Activated CD8-positive, alpha-beta memory T cell treated with anti-CD3 and anti-CD28 coated beads, Interleukin-2, amount 10 ng/mL, durations not matched to agents 7 days and 5 days (primary cell): ENCODE results near the gene CCDC51. TPM values are rescaled to one million over a fixed set of nuclear protein-coding genes. Genes with fewer than 3 reads are reported as not detected.
A peak's percentile ranks its signal among the peaks of the same experiment; 100 is the strongest.

Experiments
- ATAC-seq: fragments of 150-1000 bp; cut with Tn5 transposase; one replicate; pipeline ENCODE4 v1.10.0; 2021; ENCODE audit warnings: moderate library complexity
- CTCF ChIA-PET: fragments of 350-600 bp; sonication (Branson Sonifier 250); formaldehyde crosslinking; loops from one replicate; lab custom pipeline; 2021; ENCODE audit warnings: antibody characterized with exemption; lab: Charles Lee
- DNase-seq: peaks from one replicate; pipeline ENCODE4 v3.0.0-alpha.2; 2020
- H3K27ac Mint-ChIP-seq: one replicate; pipeline ENCODE4 v1.8.0; 2021; ENCODE audit warnings: mild to moderate bottlenecking, mixed read lengths
- H3K27me3 Mint-ChIP-seq: one replicate; pipeline ENCODE4 v1.8.0; 2021; ENCODE audit warnings: mixed read lengths
- H3K36me3 Mint-ChIP-seq: one replicate; pipeline ENCODE4 v1.8.0; 2021; ENCODE audit warnings: mild to moderate bottlenecking, mixed read lengths
- H3K4me1 Mint-ChIP-seq: one replicate; pipeline ENCODE4 v1.8.0; 2021; ENCODE audit warnings: mixed read lengths
- H3K4me3 Mint-ChIP-seq: one replicate; pipeline ENCODE4 v1.8.0; 2021; ENCODE audit warnings: mild to moderate bottlenecking, moderate library complexity, mixed read lengths
- H3K9me3 Mint-ChIP-seq: one replicate; pipeline ENCODE4 v1.8.0; 2022; ENCODE audit warnings: low read depth, mixed read lengths
- total RNA-seq, 2 experiments: library from RNA; stranded (reverse); gene quantifications; one replicate each; pipeline ENCODE4 v1.2.3, GENCODE V29; 2021

The CCDC51 gene
- total RNA-seq, 2 experiments from 2014 or later: 18.4 to 21.9 TPM

- Mint-ChIP-seq H3K9me3 (no peaks in the 10 kb centered on the region), H3K4me1 (no peaks in the 10 kb centered on the region), H3K27me3 (no peaks in the 10 kb centered on the region), H3K27ac (no peak overlapping the region), H3K36me3 (no peaks in the 10 kb centered on the region), H3K4me3 (no peak overlapping the region)
- CTCF ChIA-PET: interaction anchor here (1.6 to 4.1 kb wide), 2 partner anchors 11 to 23 kb away, joined by 12 to 25 read pairs; no protein-coding TSS in a partner anchor
- DNase-seq (no peak), ATAC-seq (no peak)
These were observed 27.4 kb downstream of the CCDC51 start for GRCh38 chr3:48412375-48413001.

DNA sequence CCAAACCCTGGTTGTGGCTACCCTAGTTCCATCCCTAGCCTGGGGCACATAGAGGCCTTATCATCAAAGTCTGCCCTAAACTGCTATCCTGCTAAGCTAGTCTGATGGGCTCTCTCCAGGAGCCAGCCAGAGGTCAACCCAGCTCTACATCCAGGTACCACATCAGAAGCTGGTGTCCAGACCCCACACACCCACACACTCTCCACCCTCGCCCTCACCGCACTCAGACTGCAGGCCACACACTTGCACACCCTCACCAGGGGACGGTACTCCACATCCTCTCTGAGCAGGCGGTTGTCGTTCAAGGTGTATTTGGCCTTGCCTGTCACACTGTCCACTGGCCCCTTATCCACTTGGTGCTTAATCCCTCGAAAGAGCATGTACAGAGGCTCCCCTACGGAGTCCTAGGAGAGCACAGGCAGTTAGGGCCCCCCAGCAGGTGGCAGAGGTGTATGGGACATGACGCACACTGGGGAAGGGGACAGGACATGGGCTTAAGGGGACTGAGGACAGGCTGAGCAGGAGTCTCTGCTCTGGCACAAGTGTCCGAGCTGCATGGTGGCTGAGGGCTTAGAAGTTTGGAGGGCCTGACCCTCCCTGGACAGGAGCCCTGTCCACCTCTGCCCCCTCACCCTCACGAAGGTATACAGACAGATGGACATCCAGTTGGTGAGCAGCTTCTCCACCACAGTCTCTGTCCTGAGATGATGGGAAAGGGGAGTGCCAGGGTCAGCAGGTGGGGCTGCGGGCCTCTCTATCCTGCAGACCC is 28.1 kb downstream of the CCDC51 start:
- CTCF ChIA-PET: interaction anchor here (1.6 to 4.1 kb wide), 2 partner anchors 11 to 24 kb away, joined by 12 to 25 read pairs; no protein-coding TSS in a partner anchor
- Mint-ChIP-seq H3K4me1 (no peaks in the 10 kb centered on the region), H3K9me3 (no peaks in the 10 kb centered on the region), H3K4me3 (no peak overlapping the region), H3K27me3 (no peaks in the 10 kb centered on the region), H3K36me3 (no peaks in the 10 kb centered on the region), H3K27ac (no peak overlapping the region)
- DNase-seq: no peak
- no peak for ATAC-seq

DNA sequence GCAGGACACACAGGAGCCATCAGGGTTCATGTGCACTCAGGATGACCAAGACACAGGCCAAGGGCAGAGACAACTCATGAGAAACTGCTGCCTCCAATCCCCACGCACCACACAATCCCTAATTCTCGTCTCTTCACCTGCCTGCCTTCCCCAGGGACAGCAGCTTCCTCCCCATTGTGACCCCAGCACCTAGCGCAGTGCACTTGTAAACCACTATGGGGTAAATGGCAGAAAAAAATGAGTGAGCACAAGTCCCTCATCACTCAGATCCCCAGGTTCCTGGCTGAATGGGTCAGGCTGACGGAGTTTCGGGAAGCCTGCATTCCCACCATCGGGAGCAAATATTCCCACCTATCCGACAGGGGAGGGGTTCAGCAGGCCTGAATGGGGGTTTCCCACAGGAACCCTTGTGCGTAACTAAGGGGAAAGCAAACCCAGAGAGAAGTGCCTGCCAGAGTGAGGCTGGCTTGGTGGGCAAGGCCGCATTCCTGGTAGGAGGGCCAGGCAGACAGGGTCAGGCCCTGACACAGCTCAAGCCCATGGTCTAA is 28.8 kb downstream of the CCDC51 start:
- Mint-ChIP-seq H3K36me3 (no peaks in the 10 kb centered on the region), H3K4me1 (no peaks in the 10 kb centered on the region), H3K9me3 (no peaks in the 10 kb centered on the region), H3K27me3 (no peaks in the 10 kb centered on the region), H3K4me3 (no peak overlapping the region), H3K27ac (no peak overlapping the region)
- ATAC-seq (no peak), DNase-seq (no peak)
- CTCF ChIA-PET: interaction anchor here (1.6 to 4.1 kb wide), 2 partner anchors 10 to 25 kb away, joined by 12 to 25 read pairs; no protein-coding TSS in a partner anchor

- Mint-ChIP-seq H3K4me1 (no peaks in the 10 kb centered on the region), H3K4me3 (no peak overlapping the region), H3K27ac (no peak overlapping the region), H3K36me3 (no peaks in the 10 kb centered on the region), H3K27me3 (no peaks in the 10 kb centered on the region), H3K9me3 (no peaks in the 10 kb centered on the region)
- CTCF ChIA-PET: interaction anchor here (4.1 kb wide), 1 partner anchor 26 kb away, joined by 25 read pairs; no protein-coding TSS in a partner anchor
- DNase-seq (no peak), ATAC-seq (no peak)
These were observed 29.5 kb downstream of the CCDC51 start for GRCh38 chr3:48410205-48411040.

- H3K27me3 Mint-ChIP-seq: no peaks in the 10 kb centered on the region
- DNase-seq (no peak), ATAC-seq (no peak)
- CTCF ChIA-PET: interaction anchor here (2.1 to 4.1 kb wide), 2 partner anchors 26 kb away, joined by 25 read pairs; no protein-coding TSS in a partner anchor
- no peaks in the 10 kb centered on the region for H3K9me3 Mint-ChIP-seq
- H3K27ac Mint-ChIP-seq: no peak overlapping the region
- H3K4me3 Mint-ChIP-seq: no peak overlapping the region
- H3K4me1 Mint-ChIP-seq: no peaks in the 10 kb centered on the region
- H3K36me3 Mint-ChIP-seq: no peaks in the 10 kb centered on the region
These were observed 30.4 kb downstream of the CCDC51 start for GRCh38 chr3:48409291-48410201.

GRCh38 chr3:48408823-48409281 is 31.1 kb downstream of the CCDC51 start:
- CTCF ChIA-PET: interaction anchor here (1.4 to 2.1 kb wide), 3 partner anchors 10 to 32 kb away, joined by 3 to 25 read pairs (median 3); no protein-coding TSS in a partner anchor
- Mint-ChIP-seq H3K36me3 (no peaks in the 10 kb centered on the region), H3K9me3 (no peaks in the 10 kb centered on the region), H3K27me3 (no peaks in the 10 kb centered on the region), H3K27ac (no peak overlapping the region), H3K4me3 (no peak overlapping the region), H3K4me1 (no peaks in the 10 kb centered on the region)
- ATAC-seq: no peak
- peak; percentile 40 for DNase-seq

- Mint-ChIP-seq H3K4me3 (no peak overlapping the region), H3K27ac (no peak overlapping the region), H3K4me1 (no peaks in the 10 kb centered on the region), H3K36me3 (no peaks in the 10 kb centered on the region), H3K27me3 (no peaks in the 10 kb centered on the region), H3K9me3 (no peaks in the 10 kb centered on the region)
- ATAC-seq (no peak), DNase-seq (peak; percentile 28)
- CTCF ChIA-PET: interaction anchor here (0.8 to 2.1 kb wide), 7 partner anchors 9 to 31 kb away, joined by 3 to 25 read pairs (median 3); no protein-coding TSS in a partner anchor
These were observed 32.3 kb downstream of the CCDC51 start for GRCh38 chr3:48407542-48408099.

GRCh38 chr3:48406443-48407431 is 33.2 kb downstream of the CCDC51 start:
- Mint-ChIP-seq H3K36me3 (no peaks in the 10 kb centered on the region), H3K27me3 (no peaks in the 10 kb centered on the region), H3K27ac (no peak overlapping the region), H3K4me1 (no peaks in the 10 kb centered on the region), H3K4me3 (no peak overlapping the region), H3K9me3 (no peaks in the 10 kb centered on the region)
- ATAC-seq (no peak), DNase-seq (peak; percentile 35)
- CTCF ChIA-PET: interaction anchor here (0.8 to 4.3 kb wide), 7 partner anchors 8 to 29 kb away, joined by 3 to 34 read pairs (median 3); no protein-coding TSS in a partner anchor

DNA sequence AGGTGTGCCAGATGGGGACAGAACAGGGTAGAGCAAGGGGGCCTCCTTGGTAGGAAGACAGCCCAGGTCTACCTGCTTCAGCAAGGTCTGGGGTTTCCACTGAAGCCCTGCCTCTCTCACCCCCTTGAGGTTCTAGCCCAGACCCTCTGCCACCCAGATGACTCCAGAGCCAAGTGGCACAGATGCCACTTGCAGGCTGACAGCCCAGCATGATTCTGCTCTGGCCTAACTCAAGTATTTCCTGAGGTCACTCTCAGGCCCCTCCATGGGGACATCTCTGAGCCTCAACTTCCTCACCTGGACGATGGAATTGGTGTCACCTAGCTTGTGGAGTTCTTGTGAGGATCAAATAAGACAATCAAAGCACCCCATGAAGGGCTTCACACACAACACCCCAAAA is 33.9 kb downstream of the CCDC51 start:
- CTCF ChIA-PET: interaction anchor here (4.3 kb wide), 1 partner anchor 30 kb away, joined by 34 read pairs; no protein-coding TSS in a partner anchor
- no peak overlapping the region for H3K27ac Mint-ChIP-seq

DNA sequence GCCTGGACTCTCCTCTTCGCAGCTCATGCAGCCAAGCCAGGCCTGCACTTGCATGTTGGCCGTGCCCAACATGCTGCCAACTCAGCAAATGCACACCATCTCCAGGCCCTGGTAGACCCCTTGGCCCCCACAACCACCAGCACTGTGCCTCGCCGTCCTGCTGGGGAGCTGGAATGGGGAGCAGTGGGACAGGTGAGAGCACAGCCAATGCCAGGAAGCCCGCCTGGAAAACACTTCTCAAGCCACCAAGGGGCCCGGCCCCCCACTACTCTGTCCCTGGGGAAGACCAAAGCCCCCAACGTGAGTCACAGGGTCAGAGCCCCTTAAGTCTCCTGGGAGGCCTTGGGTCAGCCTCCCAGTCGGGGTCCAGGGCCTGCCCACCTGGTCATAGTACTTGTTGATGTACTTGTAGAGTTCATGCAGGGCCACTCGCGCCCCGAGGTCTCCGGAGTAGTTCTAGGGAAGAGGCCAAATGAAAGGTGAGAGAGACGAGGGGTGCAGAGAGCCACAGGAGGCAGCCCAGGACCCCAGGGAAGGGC is 34.5 kb downstream of the CCDC51 start:
- no peaks in the 10 kb centered on the region for H3K4me1 Mint-ChIP-seq
- H3K27ac Mint-ChIP-seq: no peak overlapping the region
- no peak overlapping the region for H3K4me3 Mint-ChIP-seq
- ATAC-seq (no peak), DNase-seq (peak; percentile 31)
- H3K36me3 Mint-ChIP-seq: no peaks in the 10 kb centered on the region
- H3K9me3 Mint-ChIP-seq: no peaks in the 10 kb centered on the region
- CTCF ChIA-PET: interaction anchor here (4.3 to 6.0 kb wide), 2 partner anchors 30 to 143 kb away, joined by 34 to 78 read pairs; no protein-coding TSS in a partner anchor
- H3K27me3 Mint-ChIP-seq: peaks cover 2% of the 10 kb centered on the region

More for the DNA sequence above, 33.9 kb downstream of the CCDC51 start:
- H3K4me1 Mint-ChIP-seq: no peaks in the 10 kb centered on the region
- ATAC-seq (no peak), DNase-seq (peak; percentile 34)
- H3K27me3 Mint-ChIP-seq: no peaks in the 10 kb centered on the region
- H3K36me3 Mint-ChIP-seq: no peaks in the 10 kb centered on the region
- no peaks in the 10 kb centered on the region for H3K9me3 Mint-ChIP-seq
- H3K4me3 Mint-ChIP-seq: no peak overlapping the region
